Measurements from ENCODE around the gene TERC.

Gene TERC

DNA sequence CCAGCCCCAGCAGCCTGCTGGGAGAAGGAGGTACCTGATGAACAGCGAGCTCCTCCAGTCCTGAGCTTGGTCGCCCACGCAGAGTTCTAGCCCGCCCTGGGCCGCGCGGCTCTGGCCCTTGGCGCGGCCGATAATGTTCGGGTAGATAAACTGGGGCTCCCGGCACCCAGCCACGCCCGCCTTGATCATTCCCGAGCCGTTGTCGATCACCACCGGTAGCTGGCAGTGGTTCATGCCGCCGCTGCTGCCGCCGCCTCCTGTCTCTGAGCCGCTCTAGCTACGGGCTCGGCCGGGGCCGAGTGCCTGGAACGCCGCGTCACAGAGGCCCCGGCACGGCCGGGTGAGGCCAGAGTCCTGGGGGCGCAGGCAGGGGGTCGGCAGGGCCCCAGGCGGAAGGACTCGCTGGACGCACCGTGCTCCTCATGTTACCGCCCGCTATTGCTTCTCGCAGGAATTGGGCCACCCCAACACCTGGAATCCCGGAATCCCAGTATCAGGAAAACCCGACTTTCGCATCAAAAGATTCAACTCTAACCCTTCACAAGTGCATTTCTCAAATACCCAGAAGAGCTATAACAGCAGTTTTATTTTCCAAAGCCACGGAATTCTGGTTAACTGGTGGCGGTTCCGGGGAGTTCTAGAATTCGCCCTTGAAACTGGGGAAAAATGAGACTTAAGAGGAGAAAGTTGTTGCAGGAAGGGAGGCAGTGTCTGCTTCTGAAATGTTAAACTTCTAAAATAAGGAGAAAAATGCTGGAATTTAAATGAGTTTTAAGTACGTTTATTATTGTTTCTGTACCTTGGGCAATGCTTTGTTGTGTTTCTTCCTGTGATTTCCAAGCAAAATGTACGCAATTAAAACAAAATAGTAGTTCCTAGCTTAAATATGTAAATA is 4.7 kb upstream of the TERC start, which contains the start of gene ACTRT3:
Gene ACTRT3, minus strand, starts transcription at position 275 of the 895 bp plus-strand sequence. Its CDS starts 41 bp downstream, at position 234.
- H3K27ac ChIP-seq: no peak within 1 kb of the TSS
- no peaks in the 10 kb centered on the region for H3K27me3 ChIP-seq (ENCODE audit: insufficient read depth, low read depth)
- peaks cover 4% of the 10 kb centered on the region for H3K4me1 ChIP-seq (ENCODE audit: low read depth, poor library complexity, severe bottlenecking)
- H3K36me3 ChIP-seq (ENCODE audit: insufficient read depth): no peaks in the 10 kb centered on the region
- H3K79me2 ChIP-seq (ENCODE audit: insufficient read depth, low read depth): peaks cover 7% of the 10 kb centered on the region
- no peak within 1 kb of the TSS for H3K9ac ChIP-seq
- TF ChIP-seq, protein P1, sequence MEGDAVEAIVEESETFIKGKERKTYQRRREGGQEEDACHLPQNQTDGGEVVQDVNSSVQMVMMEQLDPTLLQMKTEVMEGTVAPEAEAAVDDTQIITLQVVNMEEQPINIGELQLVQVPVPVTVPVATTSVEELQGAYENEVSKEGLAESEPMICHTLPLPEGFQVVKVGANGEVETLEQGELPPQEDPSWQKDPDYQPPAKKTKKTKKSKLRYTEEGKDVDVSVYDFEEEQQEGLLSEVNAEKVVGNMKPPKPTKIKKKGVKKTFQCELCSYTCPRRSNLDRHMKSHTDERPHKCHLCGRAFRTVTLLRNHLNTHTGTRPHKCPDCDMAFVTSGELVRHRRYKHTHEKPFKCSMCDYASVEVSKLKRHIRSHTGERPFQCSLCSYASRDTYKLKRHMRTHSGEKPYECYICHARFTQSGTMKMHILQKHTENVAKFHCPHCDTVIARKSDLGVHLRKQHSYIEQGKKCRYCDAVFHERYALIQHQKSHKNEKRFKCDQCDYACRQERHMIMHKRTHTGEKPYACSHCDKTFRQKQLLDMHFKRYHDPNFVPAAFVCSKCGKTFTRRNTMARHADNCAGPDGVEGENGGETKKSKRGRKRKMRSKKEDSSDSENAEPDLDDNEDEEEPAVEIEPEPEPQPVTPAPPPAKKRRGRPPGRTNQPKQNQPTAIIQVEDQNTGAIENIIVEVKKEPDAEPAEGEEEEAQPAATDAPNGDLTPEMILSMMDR (conservative IDR thresholded peaks at IDR 0.05; ENCODE audit: low read depth, low read length): no peak
- no peaks in the 10 kb centered on the region for H4K20me1 ChIP-seq (ENCODE audit: insufficient read depth)
- no peak within 1 kb of the TSS for H3K4me2 ChIP-seq
- no peak within 1 kb of the TSS for H3K4me3 ChIP-seq (IDR thresholded peaks at IDR 0.05; ENCODE audit: insufficient read depth, low read depth, low read length)
- no peak within 1 kb of the TSS for H2AFZ ChIP-seq (ENCODE audit: low read depth)

DNA sequence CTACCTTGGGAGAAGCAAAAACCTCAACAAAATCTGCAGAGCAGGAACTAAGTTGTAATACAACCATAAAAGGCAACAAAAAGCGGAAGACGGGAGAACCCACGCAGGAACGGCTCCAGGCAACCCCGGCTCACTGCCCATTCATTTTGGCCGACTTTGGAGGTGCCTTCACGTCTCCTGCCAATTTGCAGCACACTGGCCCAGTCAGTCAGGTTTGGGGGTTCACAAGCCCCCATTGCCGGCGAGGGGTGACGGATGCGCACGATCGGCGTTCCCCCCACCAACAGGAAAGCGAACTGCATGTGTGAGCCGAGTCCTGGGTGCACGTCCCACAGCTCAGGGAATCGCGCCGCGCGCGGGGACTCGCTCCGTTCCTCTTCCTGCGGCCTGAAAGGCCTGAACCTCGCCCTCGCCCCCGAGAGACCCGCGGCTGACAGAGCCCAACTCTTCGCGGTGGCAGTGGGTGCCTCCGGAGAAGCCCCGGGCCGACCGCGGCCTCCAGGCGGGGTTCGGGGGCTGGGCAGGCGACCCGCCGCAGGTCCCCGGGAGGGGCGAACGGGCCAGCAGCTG is 463 bp downstream of the TERC start:
- Histone ChIP-seq H4K20me1 (ENCODE audit: insufficient read depth) (no peaks in the 10 kb centered on the region), H3K9ac (peak overlapping the region; percentile 87), H3K79me2 (ENCODE audit: insufficient read depth, low read depth) (no peaks in the 10 kb centered on the region), H3K27ac (peak overlapping the region; percentile 89), H3K4me3 (IDR thresholded peaks at IDR 0.05; ENCODE audit: insufficient read depth, low read depth, low read length) (no peak overlapping the region), H3K27me3 (ENCODE audit: insufficient read depth, low read depth) (no peaks in the 10 kb centered on the region), H3K36me3 (ENCODE audit: insufficient read depth) (no peaks in the 10 kb centered on the region), H3K4me1 (ENCODE audit: low read depth, poor library complexity, severe bottlenecking) (peaks cover 6% of the 10 kb centered on the region), H2AFZ (ENCODE audit: low read depth) (peak overlapping the region; percentile 62), H3K4me2 (peak overlapping the region; percentile 64)
- TF ChIP-seq, protein P1 (conservative IDR thresholded peaks at IDR 0.05; ENCODE audit: low read depth, low read length): no peak

DNA sequence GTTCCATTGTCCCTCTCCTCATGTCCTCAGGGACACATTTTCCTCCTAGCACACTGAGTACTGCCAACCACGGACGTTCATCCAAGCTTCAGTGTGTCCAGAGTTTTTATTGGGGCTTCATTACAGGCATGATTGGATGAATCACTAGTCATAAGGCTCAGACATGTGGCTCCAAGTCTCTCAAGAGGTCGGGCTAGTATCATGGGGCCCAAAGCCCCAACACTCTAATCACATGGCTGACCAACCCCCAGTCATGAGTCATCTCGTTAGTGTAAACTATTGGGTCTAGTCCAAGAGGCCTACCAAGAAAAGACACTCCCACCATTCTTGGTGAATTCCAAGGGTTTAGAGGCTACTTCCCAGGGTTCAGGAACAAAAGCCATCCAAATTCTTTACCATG is 4.4 kb downstream of the TERC start:
- H3K9ac ChIP-seq: no peak overlapping the region
- H3K27ac ChIP-seq: no peak overlapping the region
- H3K4me2 ChIP-seq: no peak overlapping the region
- H3K4me1 ChIP-seq (ENCODE audit: low read depth, poor library complexity, severe bottlenecking): peaks cover 6% of the 10 kb centered on the region
- H3K4me3 ChIP-seq (IDR thresholded peaks at IDR 0.05; ENCODE audit: insufficient read depth, low read depth, low read length): no peak overlapping the region
- no peak overlapping the region for H2AFZ ChIP-seq (ENCODE audit: low read depth)
- no peaks in the 10 kb centered on the region for H3K36me3 ChIP-seq (ENCODE audit: insufficient read depth)
- no peaks in the 10 kb centered on the region for H3K27me3 ChIP-seq (ENCODE audit: insufficient read depth, low read depth)
- no peaks in the 10 kb centered on the region for H3K79me2 ChIP-seq (ENCODE audit: insufficient read depth, low read depth)
- TF ChIP-seq, protein P1 (conservative IDR thresholded peaks at IDR 0.05; ENCODE audit: low read depth, low read length): no peak
- no peaks in the 10 kb centered on the region for H4K20me1 ChIP-seq (ENCODE audit: insufficient read depth)

DNA sequence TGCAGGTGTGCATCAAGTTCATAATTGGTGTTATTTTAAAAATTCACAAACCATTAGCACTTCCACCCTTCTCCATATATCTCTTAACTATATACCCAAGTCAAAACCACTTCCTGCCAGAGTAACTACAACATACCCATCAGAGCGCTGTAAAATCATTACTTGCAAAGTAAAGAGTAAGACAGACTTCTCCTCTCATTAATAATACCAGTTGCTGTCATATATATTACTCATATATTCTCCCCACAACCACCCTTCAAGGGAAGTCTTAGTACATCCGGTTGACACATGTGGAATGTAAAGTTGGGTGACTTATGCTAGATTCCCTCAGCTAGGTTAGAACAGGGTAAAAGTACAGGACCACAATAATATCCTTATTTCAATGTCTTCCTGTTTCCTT is 5.6 kb downstream of the TERC start:
- no peak overlapping the region for H3K4me3 ChIP-seq (IDR thresholded peaks at IDR 0.05; ENCODE audit: insufficient read depth, low read depth, low read length)
- H3K79me2 ChIP-seq (ENCODE audit: insufficient read depth, low read depth): no peaks in the 10 kb centered on the region
- H3K36me3 ChIP-seq (ENCODE audit: insufficient read depth): no peaks in the 10 kb centered on the region
- H3K9ac ChIP-seq: no peak overlapping the region
- TF ChIP-seq, protein P1 (conservative IDR thresholded peaks at IDR 0.05; ENCODE audit: low read depth, low read length): no peak
- H3K27me3 ChIP-seq (ENCODE audit: insufficient read depth, low read depth): no peaks in the 10 kb centered on the region
- H3K4me1 ChIP-seq (ENCODE audit: low read depth, poor library complexity, severe bottlenecking): peaks cover 6% of the 10 kb centered on the region
- no peak overlapping the region for H3K27ac ChIP-seq
- H3K4me2 ChIP-seq: no peak overlapping the region
- H2AFZ ChIP-seq (ENCODE audit: low read depth): no peak overlapping the region
- H4K20me1 ChIP-seq (ENCODE audit: insufficient read depth): no peaks in the 10 kb centered on the region

All from KMS-11 (cell line).